CD4-positive, alpha-beta T cell treated with Interleukin-17A for 1 hour (primary cell): ENCODE results near the gene CTXND2.
"Not testable (repeated sequence)": the region's sequence is repeated elsewhere in the genome, so short reads cannot be mapped to it uniquely, and the experiment has no call there.

ENCODE experiments used
- DNase-seq: peaks from one replicate; pipeline ENCODE4 v3.0.0-alpha.2; 2020

The CTXND2 gene

DNA sequence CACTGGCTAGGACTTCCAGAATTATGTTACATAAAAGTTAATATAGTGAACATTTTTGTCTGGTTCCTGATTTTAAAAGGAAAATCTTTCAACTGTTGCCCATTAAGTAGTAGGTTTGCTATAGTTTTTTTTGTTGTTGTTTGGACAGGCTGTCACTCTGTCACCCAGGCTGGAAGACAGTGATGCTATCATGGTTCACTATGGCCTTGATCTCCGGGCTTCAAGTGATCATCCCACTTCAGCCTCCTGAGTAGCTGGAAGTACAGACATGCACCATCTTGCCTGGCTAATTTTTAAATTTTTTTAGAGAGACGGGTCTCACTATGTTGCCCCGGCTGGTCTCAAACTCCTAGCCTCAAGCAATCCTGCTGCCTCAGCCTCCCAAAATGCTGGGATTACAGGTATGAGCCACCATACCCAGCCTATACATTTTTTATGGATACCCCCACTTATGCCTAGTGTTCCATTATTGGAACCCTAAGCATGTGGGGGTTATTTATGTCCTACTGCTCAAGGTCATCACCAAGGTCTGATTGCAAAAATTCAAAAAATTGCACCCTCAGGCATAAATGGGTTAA lies 6.5 kb downstream of the CTXND2 start:
- no peak for DNase-seq

DNA sequence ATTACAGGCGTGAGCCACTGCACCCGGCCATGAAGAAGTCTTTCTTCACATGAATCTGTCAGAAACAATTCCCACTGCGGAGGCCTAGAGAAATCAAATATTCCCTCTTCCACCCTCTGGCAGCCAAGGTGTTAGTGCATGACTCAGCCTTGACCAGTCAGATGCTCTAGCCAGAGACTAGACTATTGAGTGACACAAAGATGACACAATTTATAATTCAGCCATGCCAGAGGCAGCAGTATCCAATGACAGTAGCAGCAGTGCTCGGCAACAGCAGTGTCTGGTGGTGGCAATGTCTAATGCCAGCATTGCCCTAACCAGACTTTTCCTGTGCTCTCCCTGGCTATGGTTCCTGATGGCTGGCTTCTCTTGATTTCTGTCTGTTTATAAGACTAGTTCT lies 8.7 kb downstream of the CTXND2 start:
- no peak for DNase-seq

DNA sequence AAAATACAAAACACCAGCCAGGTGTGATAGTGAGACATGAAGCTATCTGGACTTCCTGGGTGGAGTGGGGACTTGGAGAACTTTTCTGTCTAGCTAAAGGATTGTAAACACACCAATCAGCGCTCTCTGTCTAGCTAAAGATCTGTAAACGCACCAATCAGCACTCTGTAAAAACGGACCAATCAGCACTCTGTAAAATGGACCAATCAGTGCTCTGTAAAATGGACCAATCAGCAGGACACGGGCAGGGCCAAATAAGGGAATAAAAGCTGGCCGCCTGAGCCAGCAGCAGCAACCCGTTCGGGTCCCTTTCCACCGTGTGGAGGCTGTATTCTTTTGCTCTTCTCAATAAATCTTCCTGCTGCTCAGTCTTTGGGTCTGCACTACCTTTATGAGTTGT lies 12.9 kb downstream of the CTXND2 start:
- not testable (repeated sequence) for DNase-seq

DNA sequence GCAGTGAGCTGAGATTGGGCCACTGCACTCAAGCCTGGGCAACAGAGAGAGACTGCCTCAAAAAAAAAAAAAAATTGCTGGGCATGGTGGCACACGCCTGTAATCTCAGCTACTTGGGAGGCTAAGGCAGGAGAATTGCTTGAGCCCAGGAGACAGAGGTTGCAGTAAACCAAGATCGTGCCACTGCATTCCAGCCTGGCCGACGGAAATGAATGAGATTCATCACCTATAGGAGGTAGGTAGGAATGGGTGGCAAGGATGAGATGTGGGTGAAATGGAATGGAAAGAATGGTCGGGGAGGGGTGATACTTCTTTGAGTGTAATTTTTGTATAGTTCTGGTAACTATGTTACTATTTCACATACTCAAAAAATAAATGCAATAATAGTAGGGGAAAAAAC lies 15.4 kb downstream of the CTXND2 start:
- DNase-seq: no peak

DNA sequence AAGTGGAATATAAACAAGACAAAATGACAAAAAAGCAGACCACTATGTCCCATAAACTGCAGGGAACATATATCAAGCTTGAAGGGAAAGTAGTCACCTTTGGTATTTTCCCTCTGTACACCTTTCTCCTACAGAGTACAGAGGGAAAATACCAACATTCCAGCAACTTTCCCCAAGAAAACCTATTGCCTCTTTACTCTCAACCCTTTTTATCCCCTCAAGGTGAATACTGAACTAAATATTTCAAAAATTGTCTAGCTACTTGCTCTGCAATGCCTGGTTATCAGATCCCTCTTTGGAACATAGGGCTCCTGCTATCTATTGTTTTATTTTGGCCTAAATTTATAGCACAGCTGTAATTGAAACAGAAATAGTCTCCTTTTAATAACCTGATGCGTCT lies 15.8 kb downstream of the CTXND2 start:
- no peak for DNase-seq

DNA sequence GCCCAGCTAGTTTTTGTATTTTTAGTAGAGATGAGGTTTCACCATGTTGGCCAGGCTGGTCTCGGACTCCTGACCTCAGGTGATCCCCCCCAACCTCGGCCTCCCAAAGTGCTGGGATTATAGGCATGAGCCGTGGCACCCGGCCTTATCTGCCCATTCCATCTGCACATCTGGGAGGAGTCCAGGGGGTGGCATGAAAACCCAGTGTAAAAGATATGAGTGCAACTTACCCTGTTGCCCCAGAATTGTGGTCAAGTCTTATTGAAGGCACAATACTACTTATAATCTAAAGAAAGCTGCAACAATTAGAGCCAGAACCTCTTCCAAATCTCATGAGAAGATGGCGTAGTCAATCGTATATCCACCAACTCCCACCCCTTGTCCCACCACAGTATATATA lies 18.4 kb downstream of the CTXND2 start:
- no peak for DNase-seq

DNA sequence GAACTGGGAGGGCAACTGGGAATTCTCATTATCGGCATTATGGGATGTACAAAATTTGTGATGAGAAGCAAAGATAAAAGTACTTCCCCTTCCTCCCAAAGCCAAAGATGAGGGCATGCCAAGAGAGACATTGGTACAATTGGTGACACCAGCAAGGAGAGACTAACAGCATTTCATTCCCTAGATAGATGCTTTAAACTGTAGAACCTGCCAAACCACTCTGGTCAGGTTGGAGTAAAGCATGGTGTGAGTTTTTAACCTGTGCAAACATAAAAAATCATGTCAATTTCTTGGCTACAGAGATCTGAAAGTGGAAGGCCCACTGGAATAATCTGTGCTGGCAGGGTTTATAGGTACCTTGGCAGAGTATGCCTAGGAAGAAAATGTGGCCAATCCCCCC lies 19.4 kb downstream of the CTXND2 start:
- no peak for DNase-seq

DNA sequence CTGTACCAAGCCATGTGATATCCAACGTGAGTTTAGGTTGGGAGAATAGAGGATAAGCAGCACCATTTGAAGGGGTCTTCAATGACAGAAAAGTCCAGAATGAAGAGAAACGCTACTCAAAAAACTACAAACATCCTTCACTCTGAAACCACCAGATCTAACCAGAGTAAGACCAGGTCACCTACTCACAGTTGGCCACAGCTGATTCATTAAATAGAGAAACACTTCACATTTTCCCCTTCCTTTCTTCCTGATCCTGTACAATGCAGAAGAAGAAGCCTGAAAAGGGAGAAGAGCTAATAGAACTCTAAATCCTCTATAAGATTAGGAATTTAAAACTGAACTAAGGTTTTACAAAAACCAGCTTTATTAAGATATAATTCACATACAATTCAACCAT lies 19.9 kb downstream of the CTXND2 start:
- DNase-seq: no peak

DNA sequence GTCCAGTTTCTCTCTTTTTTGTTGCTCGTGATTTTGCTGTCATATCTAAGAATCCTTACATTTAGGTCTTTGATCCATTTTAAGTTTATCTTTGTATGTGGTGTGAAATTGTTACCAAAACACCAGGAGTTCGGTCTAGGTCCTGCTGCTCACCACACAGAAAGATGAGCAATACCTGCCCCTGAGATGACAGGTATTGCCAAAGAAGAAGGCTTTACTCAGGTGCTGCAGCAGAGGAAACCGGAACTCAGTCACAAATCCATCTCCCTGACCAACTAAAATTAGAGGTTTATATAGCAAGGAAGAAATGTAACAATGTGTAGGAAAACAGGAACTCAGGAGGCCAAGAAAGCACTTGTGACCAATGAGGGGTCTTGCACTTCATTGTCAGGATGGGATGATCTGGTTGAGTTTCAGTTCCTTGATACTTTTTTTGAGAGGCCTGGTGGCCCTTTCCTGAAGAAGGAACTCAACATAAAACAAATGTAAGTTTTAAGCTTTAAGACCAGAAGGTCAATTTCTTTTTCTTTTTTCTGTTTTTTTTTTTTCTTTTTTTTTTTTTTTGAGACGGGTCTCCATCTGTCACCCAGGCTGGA lies 22.7 kb downstream of the CTXND2 start:
- DNase-seq: no peak

DNA sequence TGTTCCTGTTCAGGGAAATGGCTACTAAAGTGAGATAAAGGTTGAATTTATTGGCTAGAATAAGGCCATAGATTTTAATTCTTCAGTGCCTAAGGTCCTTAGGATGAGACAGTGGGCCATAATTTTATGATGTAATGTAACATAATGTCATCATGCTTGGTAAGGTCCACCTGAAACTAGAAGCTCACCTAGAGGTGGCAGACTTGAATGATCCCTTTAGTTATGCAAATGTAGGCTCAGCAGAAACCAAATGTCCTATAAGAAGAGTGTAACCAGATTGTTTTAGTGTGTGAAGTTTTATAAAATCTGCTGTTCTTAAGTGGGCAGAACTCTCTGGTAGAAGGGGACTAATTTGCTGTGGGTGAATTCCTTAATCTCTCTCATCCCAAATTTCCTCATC lies 25.7 kb downstream of the CTXND2 start:
- no peak for DNase-seq

DNA sequence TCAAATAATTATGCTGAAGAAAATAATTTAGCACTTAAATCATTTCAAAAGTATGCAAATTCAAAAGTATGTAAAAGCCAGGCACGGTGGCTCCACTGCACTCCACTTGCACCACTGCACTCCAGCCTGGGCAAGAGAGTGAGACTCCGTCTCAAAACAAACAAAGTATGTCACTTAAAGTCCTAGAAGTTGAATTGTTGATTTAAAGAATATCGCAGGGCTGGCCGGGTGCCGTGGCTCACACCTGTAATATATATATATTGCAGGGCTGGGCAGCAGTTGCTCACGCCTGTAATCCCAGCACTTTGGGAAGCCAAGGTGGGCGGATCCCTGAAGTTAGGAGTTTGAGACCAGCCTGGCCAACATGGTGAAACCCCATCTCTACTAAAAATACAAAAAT lies 30.5 kb downstream of the CTXND2 start:
- no peak for DNase-seq

DNA sequence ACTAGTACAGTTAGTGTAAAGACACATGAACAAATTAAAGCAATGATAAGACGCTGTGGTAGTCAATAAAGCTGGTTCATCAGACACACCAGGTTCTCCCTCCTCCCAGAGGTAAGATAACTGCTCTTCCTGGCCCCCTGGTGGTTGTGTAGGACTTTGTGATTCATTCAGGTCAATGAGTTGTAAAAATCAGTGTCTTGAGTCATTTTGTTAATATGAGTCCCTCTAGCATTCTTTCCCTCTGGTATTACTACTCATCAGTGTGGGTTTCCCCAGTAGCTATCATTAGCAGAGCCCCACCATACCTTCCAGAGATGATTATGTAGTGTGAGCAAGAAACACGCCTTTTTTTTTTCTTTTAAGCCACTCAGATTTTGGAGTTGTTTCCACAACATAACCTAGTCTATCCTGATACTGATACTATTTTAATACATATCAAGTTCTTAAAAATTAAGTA lies 35.6 kb downstream of the CTXND2 start:
- peak; percentile 84 for DNase-seq

DNA sequence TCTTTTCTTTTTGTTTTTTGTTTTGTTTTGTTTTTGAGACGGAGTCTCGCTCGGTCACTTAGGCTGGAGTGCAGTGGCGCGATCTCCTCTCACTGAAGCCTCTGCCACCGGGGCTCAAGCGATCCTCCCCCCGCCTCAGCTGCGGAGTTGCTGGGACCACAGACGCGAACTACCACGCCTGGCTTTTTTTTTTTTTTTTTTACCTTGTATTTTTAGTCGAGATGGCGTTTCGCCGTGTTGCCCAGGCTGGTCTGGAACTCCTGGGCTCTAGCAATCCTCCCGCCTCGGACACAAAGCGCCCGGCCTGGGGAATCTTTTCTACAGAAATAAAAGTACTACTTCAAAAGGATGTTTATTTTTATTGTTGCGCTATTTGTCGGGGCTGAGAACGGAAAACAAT lies 38.1 kb downstream of the CTXND2 start:
- no peak for DNase-seq

DNA sequence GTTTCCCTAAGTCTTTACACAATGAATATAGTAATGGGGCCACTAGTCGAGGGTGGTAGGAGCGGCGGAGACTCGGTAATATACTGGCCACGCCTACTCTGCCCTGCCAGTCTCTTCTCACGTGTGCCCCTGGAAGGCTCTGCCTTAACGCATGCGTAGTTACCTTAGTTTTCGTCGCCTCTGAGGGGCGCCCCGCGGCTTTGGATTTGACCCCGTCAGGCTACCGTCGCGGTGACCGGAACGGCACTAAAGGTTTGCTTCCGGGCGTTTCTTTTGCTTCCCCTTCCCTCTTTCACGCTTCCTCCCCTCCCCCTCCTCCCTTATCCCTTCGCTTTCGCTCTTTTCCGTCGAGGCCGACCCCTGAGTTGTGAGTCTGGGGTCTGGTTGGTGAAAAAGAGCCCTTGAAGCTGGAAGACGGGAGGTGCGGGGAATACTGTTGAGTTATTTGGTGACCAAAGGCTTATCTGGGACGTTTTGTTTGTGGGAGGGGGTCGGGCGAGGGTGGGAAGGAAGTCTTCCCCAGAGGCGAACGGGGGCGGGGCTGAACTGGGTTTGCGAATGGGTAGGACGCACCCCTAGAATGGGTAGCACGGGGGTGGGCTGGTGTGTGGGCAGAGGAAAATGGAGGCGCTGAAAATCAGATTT lies 39.3 kb downstream of the CTXND2 start, which contains the start of gene SETDB1:
Gene SETDB1 (plus strand): TSS at position 267 of the 645 bp plus-strand sequence. CDS start 1,352 bp downstream, outside the sequence.
- peak; percentile 97 for DNase-seq

DNA sequence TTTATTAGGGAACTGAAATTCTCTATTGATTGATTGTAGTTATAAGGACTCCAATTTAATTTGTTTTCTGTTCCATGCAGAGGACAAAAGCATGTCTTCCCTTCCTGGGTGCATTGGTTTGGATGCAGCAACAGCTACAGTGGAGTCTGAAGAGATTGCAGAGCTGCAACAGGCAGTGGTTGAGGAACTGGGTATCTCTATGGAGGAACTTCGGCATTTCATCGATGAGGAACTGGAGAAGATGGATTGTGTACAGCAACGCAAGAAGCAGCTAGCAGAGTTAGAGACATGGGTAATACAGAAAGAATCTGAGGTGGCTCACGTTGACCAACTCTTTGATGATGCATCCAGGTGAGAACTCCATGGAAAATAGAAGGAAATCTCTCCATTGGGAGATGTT lies 40.7 kb downstream of the CTXND2 start:
- no peak for DNase-seq

DNA sequence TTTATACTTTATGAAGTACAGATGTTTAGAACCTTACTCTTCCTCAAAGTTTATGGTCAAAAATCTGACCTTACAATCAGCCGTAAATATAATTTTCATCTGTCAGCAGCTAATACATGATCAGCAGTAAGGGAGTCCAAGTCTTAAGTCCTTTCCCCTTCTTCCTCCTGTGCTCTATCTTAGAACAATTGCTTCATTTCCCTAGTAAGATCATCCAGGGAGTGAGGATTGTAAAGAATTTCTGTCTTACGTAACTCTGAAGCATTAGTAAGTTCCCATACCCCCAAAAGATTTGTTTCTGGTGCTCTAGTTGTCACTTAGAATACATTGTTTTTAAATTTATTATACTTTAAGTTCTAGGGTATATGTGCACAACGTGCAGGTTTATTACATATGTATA lies 41.4 kb downstream of the CTXND2 start:
- DNase-seq: no peak

DNA sequence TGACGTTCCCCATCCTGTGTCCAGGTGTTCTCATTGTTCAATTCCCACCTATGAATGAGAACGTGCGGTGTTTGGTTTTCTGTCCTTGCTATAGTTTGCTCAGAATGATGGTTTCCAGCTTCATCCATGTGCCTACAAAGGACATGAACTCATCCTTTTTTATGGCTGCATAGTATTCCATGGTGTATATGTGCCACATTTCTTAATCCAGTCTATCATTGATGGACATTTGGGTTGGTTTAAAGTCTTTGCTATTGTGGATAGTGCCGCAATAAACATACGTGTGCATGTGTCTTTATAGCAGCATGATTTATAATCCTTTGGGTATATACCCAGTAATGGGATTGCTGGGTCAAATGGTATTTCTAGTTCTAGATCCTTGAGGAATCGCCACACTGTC lies 41.8 kb downstream of the CTXND2 start:
- DNase-seq: not testable (repeated sequence)

DNA sequence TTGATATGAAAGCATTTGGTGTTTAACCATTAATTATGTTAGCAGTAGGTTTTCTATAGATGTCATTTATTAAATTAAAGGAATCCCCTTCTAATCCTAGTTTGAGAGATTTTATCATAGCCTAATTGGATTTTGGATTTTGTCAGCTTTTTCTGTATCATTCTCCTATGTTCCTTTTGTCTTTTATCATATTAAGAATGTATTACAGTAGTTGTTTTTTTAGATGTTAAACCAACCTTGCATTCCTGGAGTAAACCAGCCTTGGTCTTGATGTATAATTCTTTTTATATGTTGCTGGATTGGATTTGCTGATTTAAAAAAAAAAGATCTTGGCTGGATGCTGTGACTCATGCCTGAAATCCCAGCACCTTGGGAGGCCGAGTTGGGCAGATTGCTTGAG lies 44.8 kb downstream of the CTXND2 start:
- no peak for DNase-seq

DNA sequence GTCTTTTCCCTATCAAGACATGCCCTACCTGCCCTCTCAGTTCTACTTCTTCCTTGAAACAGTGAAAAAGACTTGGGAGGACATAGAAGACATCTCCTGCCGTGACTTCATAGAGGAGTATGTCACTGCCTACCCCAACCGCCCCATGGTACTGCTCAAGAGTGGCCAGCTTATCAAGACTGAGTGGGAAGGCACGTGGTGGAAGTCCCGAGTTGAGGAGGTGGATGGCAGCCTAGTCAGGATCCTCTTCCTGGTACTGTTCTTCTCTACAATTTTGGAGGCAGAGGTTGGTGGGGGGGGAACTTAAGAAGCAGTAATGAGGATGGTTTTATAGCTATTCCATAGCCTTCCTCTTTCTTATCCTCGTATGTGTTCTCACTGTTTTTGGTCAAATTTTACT lies 57.9 kb downstream of the CTXND2 start:
- DNase-seq: no peak

DNA sequence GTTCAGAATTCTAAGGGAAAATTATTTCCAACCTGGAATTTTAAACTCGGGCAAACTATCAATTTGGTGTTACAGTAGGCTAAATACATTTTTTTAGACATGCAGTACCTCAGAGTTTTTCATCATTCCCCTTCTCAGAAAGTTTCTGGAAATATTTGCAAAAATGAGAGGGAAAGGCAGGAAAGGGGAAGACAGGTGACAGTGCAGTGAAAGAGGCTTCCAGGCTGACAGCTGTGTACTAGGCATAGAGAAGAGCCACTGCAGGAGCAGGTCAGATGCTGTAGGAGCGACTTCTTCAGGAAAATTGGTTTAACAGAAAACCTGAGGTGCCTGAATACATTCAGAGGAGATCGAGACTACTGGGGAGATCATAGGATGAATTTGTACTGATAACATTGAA lies 67.8 kb downstream of the CTXND2 start:
- no peak for DNase-seq

DNA sequence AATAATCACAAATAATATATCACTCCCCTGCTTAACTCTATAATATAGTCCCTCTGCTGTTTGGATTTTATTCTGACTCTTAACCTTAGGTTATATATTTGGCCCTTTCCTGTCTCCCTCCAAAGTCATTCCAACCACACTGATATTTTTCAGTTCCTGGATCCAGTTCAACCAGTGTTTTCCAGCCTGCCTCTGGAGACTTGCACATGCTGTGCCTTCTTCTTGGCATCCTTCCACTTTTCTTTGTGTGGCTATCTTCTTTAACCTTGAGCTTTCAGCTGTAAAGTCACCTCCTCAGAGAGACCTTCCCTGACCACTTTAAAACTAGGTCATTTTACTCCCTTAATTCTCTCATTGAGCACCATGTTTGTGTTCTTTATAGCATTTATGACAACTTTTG lies 68.3 kb downstream of the CTXND2 start:
- no peak for DNase-seq

DNA sequence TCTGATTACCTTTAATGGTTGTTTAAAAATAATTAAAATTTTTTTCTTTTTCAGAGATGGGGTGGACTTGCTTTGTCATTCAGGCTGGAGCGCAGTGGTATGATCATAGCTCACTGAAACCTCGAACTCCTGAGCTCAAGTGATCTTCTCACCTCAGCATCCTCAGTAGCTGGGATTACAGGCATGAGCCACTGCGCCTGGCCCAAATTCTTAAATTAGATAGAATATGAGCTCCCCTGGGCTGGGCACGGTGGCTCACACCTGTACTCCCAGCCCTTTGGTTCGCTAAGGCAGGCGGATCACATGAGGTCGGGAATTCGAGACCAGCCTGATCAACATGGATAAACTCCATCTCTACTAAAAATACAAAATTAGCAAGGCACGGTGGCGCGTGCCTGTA lies 70.7 kb downstream of the CTXND2 start:
- no peak for DNase-seq

DNA sequence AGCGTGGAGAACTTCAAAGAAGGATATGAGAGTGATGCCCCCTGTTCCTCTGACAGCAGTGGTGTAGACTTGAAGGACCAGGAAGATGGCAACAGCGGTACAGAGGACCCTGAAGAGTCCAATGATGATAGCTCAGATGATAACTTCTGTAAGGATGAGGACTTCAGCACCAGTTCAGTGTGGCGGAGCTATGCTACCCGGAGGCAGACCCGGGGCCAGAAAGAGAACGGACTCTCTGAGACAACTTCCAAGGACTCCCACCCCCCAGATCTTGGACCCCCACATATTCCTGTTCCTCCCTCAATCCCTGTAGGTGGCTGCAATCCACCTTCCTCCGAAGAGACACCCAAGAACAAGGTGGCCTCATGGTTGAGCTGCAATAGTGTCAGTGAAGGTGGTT lies 73.7 kb downstream of the CTXND2 start:
- DNase-seq: no peak

DNA sequence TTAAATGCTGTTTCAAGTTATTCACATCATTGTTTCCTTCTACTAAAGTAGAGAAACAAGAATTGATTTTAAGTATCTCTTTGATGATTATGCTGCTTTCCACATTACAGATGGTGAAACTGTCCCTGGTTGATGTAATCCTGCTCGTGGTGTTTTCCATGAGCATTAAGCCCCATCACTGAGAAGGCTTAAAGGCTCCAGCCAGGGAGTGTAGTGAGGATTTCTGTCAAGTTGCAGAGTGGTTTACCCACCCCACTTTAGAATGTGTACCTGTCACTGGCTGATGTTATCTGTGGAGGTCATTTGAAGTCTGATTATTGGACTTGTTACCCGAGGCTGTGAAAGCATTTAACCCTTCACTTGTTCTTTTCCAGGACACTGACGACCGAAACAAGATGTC lies 74.8 kb downstream of the CTXND2 start:
- DNase-seq: no peak
